ENCODE measurements around the gene PPIF. TPM values are rescaled to one million over a fixed set of nuclear protein-coding genes. Genes with fewer than 3 reads are reported as not detected.

PPIF gene
- total RNA-seq, 1 experiment from 2014 or later, result 80.9 TPM

GRCh38 chr10:79376078-79376628 lies 28.9 kb downstream of the PPIF start (continued):
- TF ChIP-seq, protein P1, sequence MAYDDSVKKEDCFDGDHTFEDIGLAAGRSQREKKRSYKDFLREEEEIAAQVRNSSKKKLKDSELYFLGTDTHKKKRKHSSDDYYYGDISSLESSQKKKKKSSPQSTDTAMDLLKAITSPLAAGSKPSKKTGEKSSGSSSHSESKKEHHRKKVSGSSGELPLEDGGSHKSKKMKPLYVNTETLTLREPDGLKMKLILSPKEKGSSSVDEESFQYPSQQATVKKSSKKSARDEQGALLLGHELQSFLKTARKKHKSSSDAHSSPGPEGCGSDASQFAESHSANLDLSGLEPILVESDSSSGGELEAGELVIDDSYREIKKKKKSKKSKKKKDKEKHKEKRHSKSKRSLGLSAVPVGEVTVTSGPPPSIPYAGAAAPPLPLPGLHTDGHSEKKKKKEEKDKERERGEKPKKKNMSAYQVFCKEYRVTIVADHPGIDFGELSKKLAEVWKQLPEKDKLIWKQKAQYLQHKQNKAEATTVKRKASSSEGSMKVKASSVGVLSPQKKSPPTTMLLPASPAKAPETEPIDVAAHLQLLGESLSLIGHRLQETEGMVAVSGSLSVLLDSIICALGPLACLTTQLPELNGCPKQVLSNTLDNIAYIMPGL (CRISPR knock-in tag; IDR thresholded peaks at IDR 0.05), result no peak

DNA sequence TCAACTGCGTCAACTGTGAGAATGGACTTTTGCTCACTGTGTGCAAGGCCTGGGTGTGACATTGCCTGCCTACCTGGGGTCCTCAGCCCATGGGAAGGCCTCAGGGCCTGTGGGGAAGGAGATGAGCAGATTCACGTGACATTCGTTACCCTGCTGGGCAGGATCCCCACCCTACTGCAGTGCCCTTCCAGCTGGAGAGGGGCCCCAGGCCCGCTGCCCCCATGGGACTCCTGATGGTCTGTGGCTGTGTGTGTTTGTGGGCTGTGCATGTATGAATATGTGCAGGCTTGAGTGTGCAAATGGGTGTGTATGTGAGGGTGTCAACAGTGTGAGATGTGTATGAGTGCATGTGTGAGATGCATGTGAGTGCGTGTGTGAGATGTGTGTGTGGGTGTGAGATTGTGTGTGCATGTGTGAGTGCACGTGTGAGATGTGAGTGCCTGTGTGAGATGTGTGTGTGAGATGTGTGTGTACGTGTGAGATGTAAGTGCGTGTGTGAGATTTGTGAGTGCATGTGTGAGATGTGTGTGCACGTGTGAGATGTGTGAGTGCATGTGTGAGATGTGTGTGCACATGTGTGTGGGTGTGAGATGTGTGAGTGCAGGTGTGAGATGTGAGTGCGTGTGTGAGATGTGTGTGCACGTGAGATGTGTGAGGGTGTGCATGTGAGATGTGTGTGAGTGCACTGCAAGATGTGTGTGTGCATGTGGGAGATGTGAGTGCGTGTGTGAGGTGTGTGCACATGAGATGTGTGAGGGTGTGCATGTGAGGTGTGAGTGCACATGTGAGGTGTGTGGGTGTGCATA lies 29.7 kb downstream of the PPIF start:
- ATAC-seq (no peak), DNase-seq (ENCODE audit: low spot score) (no peak)
- ChIA-PET POLR2A (no interaction called here), CTCF (interaction anchor here (4.3 kb wide), 1 partner anchor 110 kb away, joined by 120 read pairs; no protein-coding TSS in a partner anchor)
- Mint-ChIP-seq H3K4me1 (peaks cover 5% of the 10 kb centered on the region), H3K27me3 (ENCODE audit: low read depth) (no peaks in the 10 kb centered on the region; the same call in 1 of the 2 replicates), H3K9me3 (no peaks in the 10 kb centered on the region), H3K27ac (no peak overlapping the region), H3K36me3 (no peaks in the 10 kb centered on the region), H3K4me3 (no peak overlapping the region)
- TF ChIP-seq, protein P2, sequence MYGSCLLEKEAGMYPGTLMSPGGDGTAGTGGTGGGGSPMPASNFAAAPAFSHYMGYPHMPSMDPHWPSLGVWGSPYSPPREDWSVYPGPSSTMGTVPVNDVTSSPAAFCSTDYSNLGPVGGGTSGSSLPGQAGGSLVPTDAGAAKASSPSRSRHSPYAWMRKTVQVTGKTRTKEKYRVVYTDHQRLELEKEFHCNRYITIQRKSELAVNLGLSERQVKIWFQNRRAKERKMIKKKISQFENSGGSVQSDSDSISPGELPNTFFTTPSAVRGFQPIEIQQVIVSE (CRISPR knock-in tag; IDR thresholded peaks at IDR 0.05; ENCODE audit: borderline replicate concordance), result no peak
- no peak for TF ChIP-seq ZNF219 (CRISPR knock-in tag; IDR thresholded peaks at IDR 0.05; ENCODE audit: borderline replicate concordance)
- TF ChIP-seq E2F5 (CRISPR knock-in tag; IDR thresholded peaks at IDR 0.05), result no peak
- no peak for TF ChIP-seq IRF2 (CRISPR knock-in tag; IDR thresholded peaks at IDR 0.05; ENCODE audit: borderline replicate concordance, low read depth)
- TF ChIP-seq ZNF532 (CRISPR knock-in tag; IDR thresholded peaks at IDR 0.05; ENCODE audit: borderline replicate concordance), result no peak
- TF ChIP-seq ZNF281 (CRISPR knock-in tag; IDR thresholded peaks at IDR 0.05), result no peak
- TF ChIP-seq ZNF317 (CRISPR knock-in tag; IDR thresholded peaks at IDR 0.05; ENCODE audit: borderline replicate concordance, low read depth), result no peak
- TF ChIP-seq EMX1 (CRISPR knock-in tag; IDR thresholded peaks at IDR 0.05), result no peak
- no peak for TF ChIP-seq HMGA2 (CRISPR knock-in tag; IDR thresholded peaks at IDR 0.05)
- no peak for TF ChIP-seq ELF4 (CRISPR knock-in tag; IDR thresholded peaks at IDR 0.05; ENCODE audit: low read depth)
- TF ChIP-seq GABPB1 (CRISPR knock-in tag; IDR thresholded peaks at IDR 0.05), result no peak
- no peak for TF ChIP-seq GTF2I (CRISPR knock-in tag; conservative IDR thresholded peaks at IDR 0.05)
- no peak for TF ChIP-seq ZNF423 (CRISPR knock-in tag; IDR thresholded peaks at IDR 0.05)
- no peak for TF ChIP-seq TEAD1 (CRISPR knock-in tag; IDR thresholded peaks at IDR 0.05)
- TF ChIP-seq, protein P3, sequence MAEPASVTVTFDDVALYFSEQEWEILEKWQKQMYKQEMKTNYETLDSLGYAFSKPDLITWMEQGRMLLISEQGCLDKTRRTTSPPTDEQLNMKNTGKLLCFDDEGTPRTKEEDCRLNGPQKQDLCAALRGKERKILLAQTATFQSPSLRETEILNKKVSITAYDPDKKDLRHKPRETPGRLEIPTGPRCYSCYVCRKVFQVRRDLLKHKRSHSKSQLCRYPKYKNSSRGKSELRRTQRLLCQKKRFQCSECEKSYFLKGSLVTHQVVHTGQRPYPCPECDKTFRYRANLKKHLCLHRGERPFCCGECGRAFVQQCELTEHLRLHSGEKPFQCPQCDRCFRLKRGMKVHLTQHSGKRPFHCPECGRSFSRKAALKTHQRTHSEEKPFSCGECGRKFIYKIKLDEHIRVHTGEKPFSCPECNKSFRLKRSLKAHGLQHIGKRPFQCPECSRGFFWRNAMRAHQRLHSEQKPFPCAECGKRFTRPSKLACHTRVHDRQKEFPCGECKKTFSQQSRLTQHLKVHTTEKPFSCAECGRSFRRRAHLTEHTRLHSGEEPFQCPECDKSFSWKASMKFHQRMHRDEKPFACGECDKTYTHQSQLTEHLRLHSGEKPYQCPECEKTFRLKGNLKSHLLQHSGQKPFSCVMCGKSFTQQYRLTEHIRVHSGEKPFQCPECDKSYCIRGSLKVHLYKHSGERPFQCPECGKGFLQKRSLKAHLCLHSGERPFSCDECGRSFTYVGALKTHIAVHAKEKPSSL (CRISPR knock-in tag; conservative IDR thresholded peaks at IDR 0.05), result no peak
- TF ChIP-seq TCF7 (CRISPR knock-in tag; IDR thresholded peaks at IDR 0.05; ENCODE audit: low read depth), result no peak

Data from WTC11 (cell line).